Caco-2 (cell line): ENCODE measurements around the gene EIF2B1. TPM values are rescaled to one million over a fixed set of nuclear protein-coding genes. Genes with fewer than 3 reads are reported as not detected.

ENCODE experiments used
- BruUV-seq: library from RNA; stranded (reverse); fragments of 400-500 nt; replicated peaks from 2 replicates; lab custom pipeline; 2021; lab: Mats Ljungman, UMichigan
- CTCF ChIA-PET: fragments of 300-600 bp; sonication (Branson Sonifier 250); formaldehyde crosslinking; loops from one replicate; lab custom pipeline; 2022; ENCODE audit warnings: antibody characterized with exemption; lab: Charles Lee
- POLR2A ChIA-PET: fragments of 300-600 bp; sonication (Branson Sonifier 250); formaldehyde crosslinking; loops from one replicate; lab custom pipeline; 2022; ENCODE audit warnings: antibody characterized with exemption; lab: Charles Lee
- DNase-seq, 2 experiments: peaks; one replicate each; pipeline versions ENCODE4 v3.0.0 to v3.0.0-alpha.2; 2020 to 2022
- H3K27me3 ChIP-seq: replicated peaks from 2 replicates; pipeline ENCODE4 v1.6.0; 2011; ENCODE audit warnings: low read length; ENCODE audit not compliant: control insufficient read depth, insufficient read depth
- H3K36me3 ChIP-seq: 2 replicates; pipeline ENCODE4 v1.5.1; 2011; ENCODE audit warnings: low read length; ENCODE audit not compliant: control insufficient read depth, insufficient read depth
- H3K4me1 ChIP-seq: fragments of 250-450 bp; sonication (Bioruptor Pico); 2 replicates; pipeline ENCODE4 v1.5.1; 2020; ENCODE audit warnings: mild to moderate bottlenecking
- H3K4me3 ChIP-seq: 2 replicates; pipeline ENCODE4 v1.5.1; 2011; ENCODE audit warnings: low read depth, mild to moderate bottlenecking, control low read depth, low read length
- H3K9me3 ChIP-seq: fragments of 250-450 bp; sonication (Bioruptor Pico); 2 replicates; pipeline ENCODE4 v1.5.1; 2020; ENCODE audit warnings: mild to moderate bottlenecking, moderate library complexity
- H3K27ac Mint-ChIP-seq: one replicate; pipeline ENCODE4 v1.8.0; 2022; ENCODE audit warnings: mixed read lengths; ENCODE audit not compliant: unreplicated experiment
- H3K27me3 Mint-ChIP-seq: one replicate; pipeline ENCODE4 v1.8.0; 2022; ENCODE audit warnings: mixed read lengths; ENCODE audit not compliant: insufficient read depth, unreplicated experiment
- H3K36me3 Mint-ChIP-seq: one replicate; pipeline ENCODE4 v1.8.0; 2022; ENCODE audit warnings: mild to moderate bottlenecking, mixed read lengths; ENCODE audit not compliant: insufficient read depth, unreplicated experiment
- H3K4me1 Mint-ChIP-seq: one replicate; pipeline ENCODE4 v1.8.0; 2022; ENCODE audit warnings: low read depth, mixed read lengths; ENCODE audit not compliant: unreplicated experiment
- H3K4me3 Mint-ChIP-seq: one replicate; pipeline ENCODE4 v1.8.0; 2022; ENCODE audit warnings: mild to moderate bottlenecking, moderate library complexity, mixed read lengths; ENCODE audit not compliant: unreplicated experiment
- H3K9me3 Mint-ChIP-seq: one replicate; pipeline ENCODE4 v1.8.0; 2022; ENCODE audit warnings: mixed read lengths; ENCODE audit not compliant: unreplicated experiment
- intact Hi-C: fragments of 100-400 bp; cut with micrococcal nuclease; formaldehyde crosslinking; loops from one replicate; pipeline ENCODE4 v1.10.0; 2022; ENCODE audit not compliant: unreplicated experiment
- total RNA-seq: library from RNA; stranded (reverse); gene quantifications from 2 replicates; pipeline ENCODE4 v1.2.3, GENCODE V29; 2022
- TF ChIP-seq, protein P1 (sequence below), 2 experiments: fragments of 200-600 bp in 1 of 2; IDR thresholded peaks; 1 replicate in 1 of 2; 2 replicates in 1 of 2; pipeline versions ENCODE4 v1.5.1 to v1.8.0; 2011 to 2022; ENCODE audit warnings: antibody characterized with exemption in 1 of 2, control low read depth in 1 of 2, inconsistent platforms in 1 of 2, low read depth in 1 of 2, low read length in 1 of 2, mild to moderate bottlenecking in 1 of 2, moderate library complexity in 1 of 2; ENCODE audit not compliant: insufficient read depth in 1 of 2, severe bottlenecking in 1 of 2, unreplicated experiment in 1 of 2

Gene EIF2B1
- total RNA-seq, 1 experiment from 2014 or later, result 62.1 TPM

DNA sequence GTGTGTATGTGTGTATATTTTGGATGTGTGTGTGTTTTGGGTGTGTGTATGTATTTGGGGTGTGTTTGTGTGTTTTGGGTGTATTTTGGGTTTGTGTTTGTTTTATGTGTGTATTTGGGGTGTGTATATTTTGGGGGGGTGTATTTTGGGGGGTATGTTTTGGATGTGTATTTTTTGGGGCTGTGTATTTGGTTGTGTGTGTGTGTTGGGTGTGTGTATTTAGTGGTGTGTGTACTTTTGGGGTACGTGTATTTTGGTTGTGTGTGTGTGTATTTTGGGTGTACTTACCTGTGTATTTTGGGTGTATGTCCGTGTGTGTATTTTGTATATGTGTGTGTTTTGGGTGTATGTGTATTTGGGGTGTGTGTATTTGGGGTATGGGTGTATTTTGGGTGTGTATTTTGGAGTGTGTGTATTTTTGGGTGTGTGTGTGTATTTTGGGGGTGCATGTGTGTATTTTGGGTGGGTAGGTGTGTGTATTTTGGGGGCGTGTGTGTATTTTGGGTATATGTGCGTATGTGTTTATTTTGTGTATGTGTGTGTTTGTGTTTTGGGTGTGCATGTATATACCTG, 20.7 kb upstream of the EIF2B1 start:
- H3K9me3 ChIP-seq, result no peaks in the 10 kb centered on the region
- H3K36me3 ChIP-seq, result no peaks in the 10 kb centered on the region; the same call in 1 of the 2 replicates
- Mint-ChIP-seq H3K4me1 (no peaks in the 10 kb centered on the region), H3K4me3 (no peak overlapping the region), H3K27me3 (no peaks in the 10 kb centered on the region), H3K36me3 (peaks cover 51% of the 10 kb centered on the region), H3K9me3 (no peaks in the 10 kb centered on the region), H3K27ac (no peak overlapping the region)
- BruUV-seq, result no TSS peak
- TF ChIP-seq, protein P1, sequence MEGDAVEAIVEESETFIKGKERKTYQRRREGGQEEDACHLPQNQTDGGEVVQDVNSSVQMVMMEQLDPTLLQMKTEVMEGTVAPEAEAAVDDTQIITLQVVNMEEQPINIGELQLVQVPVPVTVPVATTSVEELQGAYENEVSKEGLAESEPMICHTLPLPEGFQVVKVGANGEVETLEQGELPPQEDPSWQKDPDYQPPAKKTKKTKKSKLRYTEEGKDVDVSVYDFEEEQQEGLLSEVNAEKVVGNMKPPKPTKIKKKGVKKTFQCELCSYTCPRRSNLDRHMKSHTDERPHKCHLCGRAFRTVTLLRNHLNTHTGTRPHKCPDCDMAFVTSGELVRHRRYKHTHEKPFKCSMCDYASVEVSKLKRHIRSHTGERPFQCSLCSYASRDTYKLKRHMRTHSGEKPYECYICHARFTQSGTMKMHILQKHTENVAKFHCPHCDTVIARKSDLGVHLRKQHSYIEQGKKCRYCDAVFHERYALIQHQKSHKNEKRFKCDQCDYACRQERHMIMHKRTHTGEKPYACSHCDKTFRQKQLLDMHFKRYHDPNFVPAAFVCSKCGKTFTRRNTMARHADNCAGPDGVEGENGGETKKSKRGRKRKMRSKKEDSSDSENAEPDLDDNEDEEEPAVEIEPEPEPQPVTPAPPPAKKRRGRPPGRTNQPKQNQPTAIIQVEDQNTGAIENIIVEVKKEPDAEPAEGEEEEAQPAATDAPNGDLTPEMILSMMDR (IDR thresholded peaks at IDR 0.05; ENCODE audit: insufficient read depth in 1 of 2, low read depth in 1 of 2, low read length in 1 of 2, severe bottlenecking in 1 of 2, unreplicated experiment in 1 of 2), result no peak
- no peaks in the 10 kb centered on the region for H3K4me1 ChIP-seq
- POLR2A ChIA-PET, result no interaction called here
- intact Hi-C loops, result no loop called here
- no peak overlapping the region for H3K4me3 ChIP-seq
- no peaks in the 10 kb centered on the region for H3K27me3 ChIP-seq
- CTCF ChIA-PET, result no interaction called here
- DNase-seq, result no peak

DNA sequence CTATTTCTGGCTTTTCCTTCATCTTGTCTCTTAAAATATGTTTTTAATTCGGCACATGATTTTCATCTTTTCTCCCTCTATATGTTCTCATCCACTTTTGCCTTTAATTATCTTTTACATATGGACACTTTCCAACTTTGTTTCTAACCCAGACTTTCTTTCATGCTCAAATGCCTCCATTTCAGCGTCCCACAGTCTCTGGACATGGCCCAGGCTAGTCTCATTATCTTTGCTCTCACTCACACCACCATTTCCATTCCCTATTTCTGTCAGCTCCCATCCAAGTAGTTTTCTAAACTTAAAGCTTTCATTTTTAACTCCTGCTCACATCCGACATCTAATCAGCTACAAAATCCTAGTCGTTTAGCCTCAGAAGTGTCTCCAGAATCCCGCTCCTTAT, 14.9 kb upstream of the EIF2B1 start:
- intact Hi-C loops, result no loop called here
- TF ChIP-seq, protein P1 (IDR thresholded peaks at IDR 0.05; ENCODE audit: insufficient read depth in 1 of 2, low read depth in 1 of 2, low read length in 1 of 2, severe bottlenecking in 1 of 2, unreplicated experiment in 1 of 2), result no peak
- peaks cover 69% of the 10 kb centered on the region for H3K36me3 Mint-ChIP-seq
- H3K27ac Mint-ChIP-seq, result no peak overlapping the region
- Histone ChIP-seq H3K36me3 (no peaks in the 10 kb centered on the region; the same call in 1 of the 2 replicates), H3K27me3 (no peaks in the 10 kb centered on the region), H3K4me3 (no peak overlapping the region), H3K9me3 (no peaks in the 10 kb centered on the region), H3K4me1 (no peaks in the 10 kb centered on the region)
- H3K27me3 Mint-ChIP-seq, result no peaks in the 10 kb centered on the region
- H3K9me3 Mint-ChIP-seq, result no peaks in the 10 kb centered on the region
- ChIA-PET POLR2A (no interaction called here), CTCF (no interaction called here)
- H3K4me1 Mint-ChIP-seq, result no peaks in the 10 kb centered on the region
- no TSS peak for BruUV-seq
- H3K4me3 Mint-ChIP-seq, result no peak overlapping the region
- DNase-seq, result no peak

- ChIA-PET POLR2A (no interaction called here), CTCF (interaction anchor here (0.5 to 0.6 kb wide), 2 partner anchors 210 to 387 kb away, joined by 3 to 4 read pairs; no protein-coding TSS in a partner anchor)
- Mint-ChIP-seq H3K9me3 (no peaks in the 10 kb centered on the region), H3K27me3 (no peaks in the 10 kb centered on the region), H3K4me1 (no peaks in the 10 kb centered on the region), H3K4me3 (no peak overlapping the region), H3K36me3 (peaks cover 51% of the 10 kb centered on the region), H3K27ac (no peak overlapping the region)
- Histone ChIP-seq H3K9me3 (no peaks in the 10 kb centered on the region), H3K4me1 (no peaks in the 10 kb centered on the region), H3K36me3 (no peaks in the 10 kb centered on the region; the same call in 1 of the 2 replicates), H3K4me3 (no peak overlapping the region), H3K27me3 (no peaks in the 10 kb centered on the region)
- TF ChIP-seq, protein P1 (IDR thresholded peaks at IDR 0.05; ENCODE audit: insufficient read depth in 1 of 2, low read depth in 1 of 2, low read length in 1 of 2, severe bottlenecking in 1 of 2, unreplicated experiment in 1 of 2), result no peak
- intact Hi-C loops, result no loop called here
- DNase-seq, result no peak
- BruUV-seq, result no TSS peak
These were observed 12.4 kb upstream of the EIF2B1 start for GRCh38 chr12:123645878-123646277.
